ENCODE measurements around the gene FBXW7. TPM values are rescaled to one million over a fixed set of nuclear protein-coding genes. Genes with fewer than 3 reads are reported as not detected.

FBXW7 gene
- total and polyA plus RNA-seq, 2 of the 8 experiments (the other 6 are each of a cell fraction or from before 2014, with no cell fraction given): 6.0 to 26.7 TPM

DNA sequence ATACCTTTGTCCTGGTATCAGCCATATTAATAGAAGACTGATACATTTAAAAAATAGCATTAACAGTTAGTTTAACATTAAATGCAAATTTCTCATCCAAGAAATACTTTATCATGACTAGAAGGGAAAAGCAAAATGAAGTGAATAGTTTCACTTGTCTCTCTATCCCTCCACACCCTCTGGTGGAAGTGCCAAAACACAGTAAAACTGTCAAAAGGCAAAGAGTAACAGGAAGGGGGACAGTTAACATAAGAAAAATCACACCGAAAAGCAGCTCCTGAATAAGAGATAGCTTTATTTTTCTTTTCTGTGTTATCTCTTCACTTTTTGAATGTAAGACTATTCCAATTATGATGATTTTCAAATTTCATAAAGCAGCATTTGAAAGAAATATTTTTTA lies 187.2 kb downstream of the FBXW7 start:
- Histone ChIP-seq H4K20me1 (replicated peaks in 1 of 2; ENCODE audit: control insufficient read depth in 1 of 2, insufficient read depth in 2 of 2, low read length in 2 of 2) (no peaks in the 10 kb centered on the region), H3K27me3 (replicated peaks in 1 of 4; ENCODE audit: control insufficient read depth in 3 of 4, extremely low read depth in 1 of 4, insufficient read depth in 3 of 4, low read length in 3 of 4) (no peaks in the 10 kb centered on the region), H3K36me3 (ENCODE audit: control insufficient read depth in 2 of 4, insufficient read depth in 4 of 4, low read length in 3 of 4) (no peaks in the 10 kb centered on the region), H3K9me3 (ENCODE audit: insufficient read depth in 2 of 2, low read depth in 1 of 2, low read length in 1 of 2) (no peaks in the 10 kb centered on the region), H3K4me1 (replicated peaks in 1 of 4; ENCODE audit: control insufficient read depth in 3 of 4, insufficient read depth in 4 of 4, low read length in 3 of 4) (peaks cover 0 to 5% (median 4%) of the 10 kb centered on the region in 4 experiments; a peak in 3 of 7 replicates), H3K4ac (replicated peaks; ENCODE audit: insufficient read length, low read depth, low read length) (no peak overlapping the region), H4K8ac (ENCODE audit: extremely low read depth, insufficient read depth, low read length) (no peak overlapping the region), H3K23me2 (ENCODE audit: low read depth, low read length) (no peaks in the 10 kb centered on the region), H3K4me3 (ENCODE audit: extremely low read depth in 1 of 4, insufficient read depth in 2 of 4, low read depth in 3 of 4, low read length in 4 of 4) (no peak overlapping the region), H2AFZ (ENCODE audit: low read length) (no peak overlapping the region), H4K5ac (ENCODE audit: insufficient read length, low read depth, low read length) (no peak overlapping the region), H3K4me2 (ENCODE audit: insufficient read depth in 1 of 2, low read depth in 2 of 2, low read length in 2 of 2) (no peak overlapping the region), H2BK120ac (replicated peaks; ENCODE audit: low read depth, low read length) (no peak overlapping the region), H2BK12ac (ENCODE audit: low read depth, low read length) (no peak overlapping the region), H3K9ac (replicated peaks in 1 of 4; ENCODE audit: extremely low read depth in 1 of 4, low read depth in 3 of 4, low read length in 3 of 4) (no peak overlapping the region), H2BK20ac (ENCODE audit: low read length) (no peak overlapping the region), H3K23ac (ENCODE audit: insufficient read length) (no peak overlapping the region), H3K79me1 (ENCODE audit: low read depth, low read length) (no peaks in the 10 kb centered on the region), H3K79me2 (ENCODE audit: control insufficient read depth in 1 of 2, insufficient read depth in 2 of 2, low read length in 2 of 2) (no peaks in the 10 kb centered on the region; a peak in 1 of 4 replicates), H2BK5ac (ENCODE audit: low read depth, low read length) (no peak overlapping the region), H2AK5ac (ENCODE audit: low read depth, low read length) (no peak overlapping the region), H4K91ac (replicated peaks; ENCODE audit: insufficient read length, low read length) (no peak overlapping the region), H3K14ac (ENCODE audit: insufficient read length) (no peak overlapping the region), H2BK15ac (ENCODE audit: low read length) (no peak overlapping the region), H3K27ac (ENCODE audit: low read depth, low read length) (no peak overlapping the region), H3K18ac (ENCODE audit: extremely low read depth, low read length) (no peak overlapping the region), H3K56ac (replicated peaks; ENCODE audit: insufficient read length, low read depth, low read length) (no peak overlapping the region)
- peak; percentile 50 for FAIRE-seq
- ChIA-PET POLR2A (ENCODE audit: partially characterized antibody) (no interaction called here), CTCF (ENCODE audit: partially characterized antibody) (interaction anchor here (0.6 to 2.3 kb wide), 7 partner anchors 17 to 547 kb away, joined by 3 to 8 read pairs (median 3); no protein-coding TSS in a partner anchor)
- 77% methylated on average over 1 of the region's 1 CpG; no CpG with 5 or more reads in 1 of the 2 experiments for WGBS, 2 experiments (ENCODE audit: extremely low coverage in 1 of 2, insufficient coverage in 1 of 2, insufficient read length in 1 of 2, insufficient replicate concordance in 2 of 2, low coverage in 1 of 2, low lambda C conversion rate in 2 of 2, missing lambda C conversion rate in 1 of 2)
- no peak for DNase-seq (ENCODE audit: low read depth in 1 of 2, low spot score in 2 of 2)
- no peak for TF ChIP-seq YY1 (IDR thresholded peaks at IDR 0.05; ENCODE audit: low read depth, low read length)
- TF ChIP-seq, protein P1, sequence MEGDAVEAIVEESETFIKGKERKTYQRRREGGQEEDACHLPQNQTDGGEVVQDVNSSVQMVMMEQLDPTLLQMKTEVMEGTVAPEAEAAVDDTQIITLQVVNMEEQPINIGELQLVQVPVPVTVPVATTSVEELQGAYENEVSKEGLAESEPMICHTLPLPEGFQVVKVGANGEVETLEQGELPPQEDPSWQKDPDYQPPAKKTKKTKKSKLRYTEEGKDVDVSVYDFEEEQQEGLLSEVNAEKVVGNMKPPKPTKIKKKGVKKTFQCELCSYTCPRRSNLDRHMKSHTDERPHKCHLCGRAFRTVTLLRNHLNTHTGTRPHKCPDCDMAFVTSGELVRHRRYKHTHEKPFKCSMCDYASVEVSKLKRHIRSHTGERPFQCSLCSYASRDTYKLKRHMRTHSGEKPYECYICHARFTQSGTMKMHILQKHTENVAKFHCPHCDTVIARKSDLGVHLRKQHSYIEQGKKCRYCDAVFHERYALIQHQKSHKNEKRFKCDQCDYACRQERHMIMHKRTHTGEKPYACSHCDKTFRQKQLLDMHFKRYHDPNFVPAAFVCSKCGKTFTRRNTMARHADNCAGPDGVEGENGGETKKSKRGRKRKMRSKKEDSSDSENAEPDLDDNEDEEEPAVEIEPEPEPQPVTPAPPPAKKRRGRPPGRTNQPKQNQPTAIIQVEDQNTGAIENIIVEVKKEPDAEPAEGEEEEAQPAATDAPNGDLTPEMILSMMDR (IDR thresholded peaks at IDR 0.05; ENCODE audit: control extremely low read depth in 1 of 3, insufficient read depth in 1 of 3, low read depth in 1 of 3, low read length in 3 of 3): peak in 2 of 3 experiments; percentile 21 to 46; a peak in 2 of 4 replicates
- peak; percentile 64 to 65 for TF ChIP-seq RAD21 (IDR thresholded peaks at IDR 0.05 in 1 of 2, conservative IDR thresholded peaks at IDR 0.05 in 1 of 2; ENCODE audit: low read depth in 2 of 2, low read length in 2 of 2)
